Activated effector memory CD4-positive, alpha-beta T cell treated with anti-CD3 and anti-CD28 coated beads, Interleukin-2, amount 50 U/mL, for 16 hours (primary cell): Measurements from ENCODE around the gene TNFRSF9.

Source experiments
- DNase-seq: peaks from one replicate; pipeline ENCODE4 v3.0.0-alpha.2; 2020

TNFRSF9 gene

DNA sequence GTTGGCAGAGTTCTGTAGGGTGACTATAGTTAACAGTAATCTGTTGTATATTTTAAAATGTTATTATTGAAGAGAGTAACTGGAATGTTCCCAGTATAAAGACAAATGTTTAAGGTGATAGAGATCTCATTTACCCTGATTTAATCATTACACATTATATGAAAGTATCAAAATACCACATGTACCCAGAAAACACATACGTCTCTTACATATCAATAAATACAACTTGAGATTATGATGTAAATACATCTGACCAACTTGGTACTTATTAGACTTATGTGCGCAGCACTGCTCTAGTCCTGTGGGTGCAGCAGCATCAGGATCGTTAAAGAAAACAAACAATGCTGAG, 20.2 kb upstream of the TNFRSF9 start:
- no peak for DNase-seq

DNA sequence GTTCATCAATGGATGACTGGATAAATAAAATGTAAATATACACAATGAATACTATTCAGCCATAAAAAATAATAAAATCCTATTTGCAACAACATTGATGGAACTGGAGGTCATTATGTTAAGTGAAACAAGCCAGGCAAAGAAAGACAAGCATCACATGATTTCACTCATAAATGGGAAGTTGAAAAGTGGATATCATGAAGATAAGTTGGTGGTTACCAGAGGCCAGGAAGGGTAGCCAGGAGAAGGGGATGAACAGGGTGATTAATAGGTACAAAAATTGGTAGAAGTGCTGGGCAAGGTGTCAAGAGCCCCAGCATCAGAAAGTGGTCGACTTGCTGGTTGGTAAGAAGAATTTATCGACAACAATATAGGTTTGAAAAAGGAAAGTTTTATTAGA, 19.5 kb upstream of the TNFRSF9 start:
- no peak for DNase-seq

GRCh38 chr1:7956218-7957032, 15.8 kb upstream of the TNFRSF9 start:
- DNase-seq: peak; percentile 58

GRCh38 chr1:7954683-7955082, 14.0 kb upstream of the TNFRSF9 start:
- DNase-seq: peak; percentile 60

DNA sequence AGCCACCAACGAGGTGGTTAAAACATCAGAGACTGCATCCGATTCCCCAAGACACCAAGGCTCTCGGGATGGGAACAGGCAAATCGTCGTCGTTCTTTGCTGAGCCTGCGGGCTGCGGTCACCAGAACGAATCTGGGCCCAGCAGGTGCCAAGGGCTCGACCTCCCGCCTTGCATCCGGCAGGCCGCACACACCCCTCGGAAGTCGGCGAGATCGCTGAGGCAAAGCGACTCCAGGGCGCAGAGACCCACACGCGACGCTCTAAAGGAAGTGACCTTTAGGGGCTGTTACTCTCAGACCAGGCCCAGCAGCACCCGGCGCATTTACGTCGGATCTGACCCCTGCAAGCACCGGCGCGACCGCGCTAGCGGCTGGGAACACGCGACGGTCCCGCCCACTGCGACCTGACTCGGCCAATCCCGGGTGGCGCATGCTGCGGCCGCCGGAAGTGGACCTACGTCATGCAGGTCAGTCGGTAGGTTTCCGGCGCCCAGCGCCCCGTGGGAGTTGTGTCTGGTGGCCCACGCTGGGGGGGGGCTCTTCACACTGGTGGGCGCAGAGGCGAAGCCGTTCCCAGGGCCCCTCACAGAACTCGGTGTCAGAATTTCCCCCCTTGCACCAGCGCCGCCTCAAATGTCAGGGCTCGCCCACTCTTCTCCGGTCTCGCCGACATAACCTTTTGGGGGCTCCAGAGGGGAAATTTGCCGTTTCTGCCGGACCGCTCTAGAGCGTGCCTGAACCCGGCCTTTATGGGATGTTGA, 13.4 kb upstream of the TNFRSF9 start:
- peak; percentile 93 for DNase-seq

GRCh38 chr1:7952791-7953190, 12.2 kb upstream of the TNFRSF9 start:
- DNase-seq: peak; percentile 21

GRCh38 chr1:7948960-7949359, 8.3 kb upstream of the TNFRSF9 start:
- DNase-seq: peak; percentile 65

GRCh38 chr1:7943251-7943650, 2.6 kb upstream of the TNFRSF9 start:
- DNase-seq: no peak

- peak; percentile 78 for DNase-seq
Observed at GRCh38 chr1:7942214-7942921, 1.7 kb upstream of the TNFRSF9 start.

GRCh38 chr1:7941437-7941793, 776 bp upstream of the TNFRSF9 start:
- peak; percentile 33 for DNase-seq

DNA sequence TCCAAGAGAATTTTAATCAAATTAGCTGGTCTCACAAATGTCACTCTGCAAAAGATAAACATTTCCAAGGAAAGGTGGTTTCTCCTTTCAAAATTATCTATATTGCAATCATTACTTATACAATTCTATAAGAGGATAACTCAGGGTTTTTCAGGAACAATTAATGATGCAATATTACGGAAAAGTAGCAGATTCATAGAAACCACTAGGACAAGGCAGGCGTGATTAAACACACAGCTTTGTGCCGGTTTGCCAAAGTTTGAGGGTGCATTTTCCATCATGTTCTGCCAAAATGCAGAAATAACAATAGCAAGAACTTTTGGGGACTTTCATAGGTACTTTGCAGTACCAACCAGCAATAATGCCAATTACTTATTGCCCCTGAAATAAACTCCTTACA, 605 bp downstream of the TNFRSF9 start:
- peak; percentile 27 for DNase-seq

DNA sequence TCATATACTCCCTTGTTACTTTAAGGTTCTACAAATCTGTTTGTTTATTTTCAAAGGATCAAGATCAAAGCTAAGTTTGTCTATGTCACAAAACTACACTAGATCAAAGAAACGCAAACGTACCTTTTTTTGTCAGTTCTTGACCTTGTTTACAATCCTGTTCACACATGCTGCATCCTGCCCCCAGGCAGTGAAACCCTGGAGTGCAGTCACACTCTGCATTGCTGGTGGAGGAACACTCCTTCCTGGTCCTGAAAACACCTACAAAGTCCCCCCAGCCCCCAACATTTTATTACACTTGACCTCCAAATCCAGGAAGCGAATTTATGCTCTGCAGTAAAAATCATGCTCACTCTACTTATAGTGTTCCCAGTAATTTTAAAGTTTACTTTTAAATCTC, 2.6 kb downstream of the TNFRSF9 start:
- DNase-seq: peak; percentile 62

GRCh38 chr1:7932524-7933138, 8.0 kb downstream of the TNFRSF9 start:
- DNase-seq: peak; percentile 41

- peak; percentile 39 for DNase-seq
Observed at GRCh38 chr1:7931446-7931812, 9.2 kb downstream of the TNFRSF9 start.

DNA sequence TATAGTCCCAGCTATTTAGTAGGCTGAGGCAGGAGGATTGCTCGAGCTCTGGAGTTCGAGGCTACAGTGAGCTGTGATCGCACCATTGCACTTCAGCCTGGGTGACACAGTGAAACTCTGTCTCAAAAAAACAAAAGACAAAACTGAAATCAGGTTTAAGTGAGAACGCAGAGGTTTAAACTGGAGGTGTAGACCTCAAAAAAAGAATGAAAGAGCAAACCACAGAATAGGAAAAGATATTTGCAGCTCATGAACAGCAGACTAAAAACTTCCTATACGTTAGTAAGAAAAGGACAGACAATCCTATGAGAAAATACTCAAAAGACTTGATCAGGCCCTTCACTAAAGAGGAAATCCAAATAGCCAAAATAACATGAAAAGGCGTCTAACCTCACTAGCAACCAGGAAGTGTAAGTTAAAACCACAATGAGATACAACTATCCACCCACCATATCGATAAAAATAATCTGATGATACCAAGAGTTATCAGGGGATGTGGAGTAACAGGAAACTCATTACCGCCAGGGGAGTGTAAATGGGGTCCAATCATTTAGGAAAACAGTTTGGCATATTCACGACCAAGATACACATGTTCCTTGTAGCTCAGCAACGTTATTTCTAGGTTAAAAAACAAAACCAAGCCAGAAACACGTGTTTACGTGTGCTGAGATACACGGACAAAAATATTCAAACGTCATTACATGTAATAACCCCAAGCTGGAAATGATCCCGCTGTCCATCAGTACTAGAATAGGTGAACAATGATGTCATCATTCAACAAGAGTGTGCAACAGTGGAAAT, 9.8 kb downstream of the TNFRSF9 start:
- peak; percentile 70 for DNase-seq

- peak; percentile 62 for DNase-seq
Observed at GRCh38 chr1:7929637-7930036, 11.0 kb downstream of the TNFRSF9 start.

GRCh38 chr1:7928247-7928646, 12.4 kb downstream of the TNFRSF9 start:
- DNase-seq: no peak

DNA sequence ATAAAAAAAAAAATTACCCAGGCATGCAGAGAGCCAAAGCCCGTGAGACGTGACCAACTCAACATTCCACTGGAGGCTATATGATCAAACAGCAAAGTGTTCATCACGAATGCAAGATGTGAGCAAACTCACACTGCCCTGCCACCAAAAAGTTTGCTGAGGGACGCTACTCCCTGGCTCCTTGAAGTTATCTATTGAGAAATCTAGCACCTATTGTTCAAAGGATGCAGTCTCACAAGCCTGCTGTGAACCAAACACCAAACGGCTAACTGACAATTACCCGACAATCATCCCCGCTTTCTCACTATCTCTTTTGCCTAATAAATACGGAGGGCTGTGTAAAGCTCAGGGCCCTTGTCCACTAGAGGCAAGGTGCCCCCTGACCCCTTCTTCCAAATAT, 13.6 kb downstream of the TNFRSF9 start:
- peak; percentile 38 for DNase-seq

DNA sequence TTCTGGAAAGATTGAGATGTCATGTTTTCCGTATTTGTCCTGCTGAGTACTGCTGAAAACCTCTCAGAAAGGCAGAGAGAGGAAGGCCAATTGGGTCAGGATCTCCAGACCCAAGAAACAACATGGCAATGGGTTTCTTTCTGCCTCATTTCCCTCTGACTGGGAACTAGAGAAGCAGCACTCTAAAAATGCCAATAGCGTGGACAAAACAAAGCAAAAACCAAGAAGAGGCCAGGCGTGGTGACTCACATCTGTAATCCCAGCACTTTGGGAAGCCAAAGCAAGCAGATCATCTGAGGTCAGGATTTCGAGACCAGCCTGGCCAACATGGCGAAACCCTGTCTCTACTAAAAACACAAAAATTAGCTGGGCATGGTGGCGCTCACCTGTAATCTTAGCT, 18.3 kb downstream of the TNFRSF9 start:
- no peak for DNase-seq

GRCh38 chr1:7921796-7922195, 18.8 kb downstream of the TNFRSF9 start:
- DNase-seq: no peak

- peak; percentile 42 for DNase-seq
Observed at GRCh38 chr1:7919880-7920279, 20.8 kb downstream of the TNFRSF9 start.

DNA sequence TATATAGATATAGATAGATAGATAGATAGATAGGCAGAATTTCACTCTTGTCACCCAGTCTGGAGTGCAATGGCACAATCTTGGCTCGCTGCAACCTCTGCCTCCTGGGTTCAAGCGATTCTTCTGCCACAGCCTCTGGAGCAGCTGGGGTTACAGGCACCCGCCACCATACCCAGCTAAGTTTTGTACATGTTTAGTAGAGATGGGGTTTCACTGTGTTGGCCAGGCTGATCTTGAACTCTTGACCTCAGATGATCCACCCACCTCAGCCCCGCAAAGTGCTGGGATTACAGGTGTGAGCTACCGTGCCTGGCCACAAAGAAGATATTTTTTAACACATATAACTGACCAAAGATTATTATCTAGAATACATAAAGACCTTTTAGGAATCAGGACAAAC, 22.7 kb downstream of the TNFRSF9 start:
- peak; percentile 30 for DNase-seq

DNA sequence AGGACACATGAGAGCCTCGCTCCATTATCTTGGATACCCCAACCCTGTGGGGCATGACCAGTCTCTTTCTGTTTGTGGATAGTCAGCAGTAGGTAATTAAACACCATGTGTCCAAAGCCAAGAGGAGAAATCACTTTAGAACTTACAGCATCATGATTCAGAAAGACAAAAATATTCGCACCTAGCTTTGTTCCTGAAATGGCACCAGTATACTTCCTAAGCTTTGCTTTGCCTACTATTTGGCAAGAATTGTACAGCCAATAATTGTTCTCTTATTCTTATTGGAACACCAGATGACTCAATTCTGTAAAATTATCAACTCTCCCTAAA, 24.2 kb downstream of the TNFRSF9 start:
- DNase-seq: peak; percentile 8
